ENCODE data around the gene EXD3.

EXD3 gene

DNA sequence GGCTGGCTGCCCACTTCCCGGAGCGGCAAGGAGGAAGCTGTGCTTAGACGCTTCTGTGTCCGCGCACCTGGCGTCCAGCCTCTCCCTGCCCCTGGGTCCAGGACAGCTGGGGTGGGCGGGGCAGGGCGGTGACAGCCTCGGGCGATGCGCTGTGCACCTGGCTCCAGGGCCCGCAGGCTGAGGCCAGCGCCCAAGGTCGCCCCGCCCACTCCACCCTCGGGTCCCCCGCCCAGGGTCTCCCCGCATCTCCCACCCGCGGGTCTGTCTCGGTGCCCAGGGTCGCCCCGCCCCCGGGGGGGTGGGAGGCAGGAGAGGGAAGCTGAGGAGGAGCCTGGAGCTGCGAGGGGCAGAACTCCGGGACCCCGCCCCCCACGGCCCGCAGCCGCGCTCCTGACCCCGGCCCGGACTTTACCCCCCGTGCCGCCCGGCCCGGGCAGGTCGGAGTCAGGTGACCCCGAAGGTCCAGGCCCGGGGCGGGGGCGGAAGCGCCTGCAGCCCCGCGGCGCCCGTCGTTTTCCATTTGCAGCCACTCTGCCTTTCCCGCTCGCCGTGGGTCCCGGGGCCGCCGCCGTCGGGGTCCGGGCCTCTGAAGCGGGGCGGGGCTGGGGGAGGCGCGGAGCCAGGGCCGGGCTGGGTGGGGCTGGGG is 18.4 kb upstream of the EXD3 start, which contains the start of gene ENTPD8:
TSS of gene ENTPD8 (minus strand) at position 69 of the 646 bp plus-strand sequence. CDS start 3,072 bp downstream, outside the sequence.
- no peak for TF ChIP-seq POLR2AphosphoS5 (IDR thresholded peaks at IDR 0.05; ENCODE audit: low read depth)
- no peak within 1 kb of the TSS for H3K27ac ChIP-seq (replicated peaks)
- H3K4me3 ChIP-seq (replicated peaks; ENCODE audit: insufficient read depth, low read length) = peak within 1 kb of the TSS; percentile 31
- no peak for DNase-seq (ENCODE audit: low read depth in 1 of 2, low spot score in 1 of 2)
- no peaks in the 10 kb centered on the region for H3K27me3 ChIP-seq (ENCODE audit: insufficient read depth, poor library complexity, severe bottlenecking)

DNA sequence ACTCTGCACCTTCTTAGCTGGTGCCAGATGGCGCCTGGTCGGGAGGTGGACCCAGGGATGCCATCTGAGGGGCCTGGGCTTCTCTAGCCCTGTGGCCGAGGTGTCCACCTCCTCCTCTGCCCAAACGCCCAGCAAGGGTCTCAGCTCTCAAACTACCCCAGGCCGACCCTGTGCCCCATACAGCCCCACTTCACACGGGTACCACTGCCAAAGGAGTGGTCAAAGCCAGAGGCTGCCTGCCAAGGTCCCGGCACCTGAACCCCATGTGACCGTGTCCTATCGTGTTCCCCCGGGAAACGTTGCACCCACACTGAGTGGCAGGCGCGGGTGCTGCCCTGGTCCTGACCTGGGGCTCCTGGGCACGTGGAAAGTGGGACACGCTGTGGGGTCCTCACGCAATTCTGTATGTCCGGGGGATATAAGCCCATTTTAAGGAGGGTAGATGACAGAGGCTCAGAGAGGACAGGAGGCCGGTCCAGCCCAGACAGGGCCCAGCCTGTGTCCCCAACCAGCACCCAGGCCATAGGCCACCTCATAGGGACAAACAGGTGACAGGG is 16.3 kb upstream of the EXD3 start:
- Histone ChIP-seq H3K4me3 (replicated peaks; ENCODE audit: insufficient read depth, low read length) (no peak overlapping the region), H3K27me3 (ENCODE audit: insufficient read depth, poor library complexity, severe bottlenecking) (no peaks in the 10 kb centered on the region), H3K27ac (replicated peaks) (no peak overlapping the region)
- TF ChIP-seq, protein P1, sequence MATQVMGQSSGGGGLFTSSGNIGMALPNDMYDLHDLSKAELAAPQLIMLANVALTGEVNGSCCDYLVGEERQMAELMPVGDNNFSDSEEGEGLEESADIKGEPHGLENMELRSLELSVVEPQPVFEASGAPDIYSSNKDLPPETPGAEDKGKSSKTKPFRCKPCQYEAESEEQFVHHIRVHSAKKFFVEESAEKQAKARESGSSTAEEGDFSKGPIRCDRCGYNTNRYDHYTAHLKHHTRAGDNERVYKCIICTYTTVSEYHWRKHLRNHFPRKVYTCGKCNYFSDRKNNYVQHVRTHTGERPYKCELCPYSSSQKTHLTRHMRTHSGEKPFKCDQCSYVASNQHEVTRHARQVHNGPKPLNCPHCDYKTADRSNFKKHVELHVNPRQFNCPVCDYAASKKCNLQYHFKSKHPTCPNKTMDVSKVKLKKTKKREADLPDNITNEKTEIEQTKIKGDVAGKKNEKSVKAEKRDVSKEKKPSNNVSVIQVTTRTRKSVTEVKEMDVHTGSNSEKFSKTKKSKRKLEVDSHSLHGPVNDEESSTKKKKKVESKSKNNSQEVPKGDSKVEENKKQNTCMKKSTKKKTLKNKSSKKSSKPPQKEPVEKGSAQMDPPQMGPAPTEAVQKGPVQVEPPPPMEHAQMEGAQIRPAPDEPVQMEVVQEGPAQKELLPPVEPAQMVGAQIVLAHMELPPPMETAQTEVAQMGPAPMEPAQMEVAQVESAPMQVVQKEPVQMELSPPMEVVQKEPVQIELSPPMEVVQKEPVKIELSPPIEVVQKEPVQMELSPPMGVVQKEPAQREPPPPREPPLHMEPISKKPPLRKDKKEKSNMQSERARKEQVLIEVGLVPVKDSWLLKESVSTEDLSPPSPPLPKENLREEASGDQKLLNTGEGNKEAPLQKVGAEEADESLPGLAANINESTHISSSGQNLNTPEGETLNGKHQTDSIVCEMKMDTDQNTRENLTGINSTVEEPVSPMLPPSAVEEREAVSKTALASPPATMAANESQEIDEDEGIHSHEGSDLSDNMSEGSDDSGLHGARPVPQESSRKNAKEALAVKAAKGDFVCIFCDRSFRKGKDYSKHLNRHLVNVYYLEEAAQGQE (IDR thresholded peaks at IDR 0.05; ENCODE audit: insufficient replicate concordance, low read depth) = no peak
- TF ChIP-seq GABPA (IDR thresholded peaks at IDR 0.05; ENCODE audit: low read depth) (no peak), POLR2AphosphoS5 (IDR thresholded peaks at IDR 0.05; ENCODE audit: low read depth) (no peak)
- TF ChIP-seq, protein P2, sequence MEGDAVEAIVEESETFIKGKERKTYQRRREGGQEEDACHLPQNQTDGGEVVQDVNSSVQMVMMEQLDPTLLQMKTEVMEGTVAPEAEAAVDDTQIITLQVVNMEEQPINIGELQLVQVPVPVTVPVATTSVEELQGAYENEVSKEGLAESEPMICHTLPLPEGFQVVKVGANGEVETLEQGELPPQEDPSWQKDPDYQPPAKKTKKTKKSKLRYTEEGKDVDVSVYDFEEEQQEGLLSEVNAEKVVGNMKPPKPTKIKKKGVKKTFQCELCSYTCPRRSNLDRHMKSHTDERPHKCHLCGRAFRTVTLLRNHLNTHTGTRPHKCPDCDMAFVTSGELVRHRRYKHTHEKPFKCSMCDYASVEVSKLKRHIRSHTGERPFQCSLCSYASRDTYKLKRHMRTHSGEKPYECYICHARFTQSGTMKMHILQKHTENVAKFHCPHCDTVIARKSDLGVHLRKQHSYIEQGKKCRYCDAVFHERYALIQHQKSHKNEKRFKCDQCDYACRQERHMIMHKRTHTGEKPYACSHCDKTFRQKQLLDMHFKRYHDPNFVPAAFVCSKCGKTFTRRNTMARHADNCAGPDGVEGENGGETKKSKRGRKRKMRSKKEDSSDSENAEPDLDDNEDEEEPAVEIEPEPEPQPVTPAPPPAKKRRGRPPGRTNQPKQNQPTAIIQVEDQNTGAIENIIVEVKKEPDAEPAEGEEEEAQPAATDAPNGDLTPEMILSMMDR (IDR thresholded peaks at IDR 0.05; ENCODE audit: insufficient read depth, low read length) = no peak
- no peak for DNase-seq (ENCODE audit: low read depth in 1 of 2, low spot score in 1 of 2)

DNA sequence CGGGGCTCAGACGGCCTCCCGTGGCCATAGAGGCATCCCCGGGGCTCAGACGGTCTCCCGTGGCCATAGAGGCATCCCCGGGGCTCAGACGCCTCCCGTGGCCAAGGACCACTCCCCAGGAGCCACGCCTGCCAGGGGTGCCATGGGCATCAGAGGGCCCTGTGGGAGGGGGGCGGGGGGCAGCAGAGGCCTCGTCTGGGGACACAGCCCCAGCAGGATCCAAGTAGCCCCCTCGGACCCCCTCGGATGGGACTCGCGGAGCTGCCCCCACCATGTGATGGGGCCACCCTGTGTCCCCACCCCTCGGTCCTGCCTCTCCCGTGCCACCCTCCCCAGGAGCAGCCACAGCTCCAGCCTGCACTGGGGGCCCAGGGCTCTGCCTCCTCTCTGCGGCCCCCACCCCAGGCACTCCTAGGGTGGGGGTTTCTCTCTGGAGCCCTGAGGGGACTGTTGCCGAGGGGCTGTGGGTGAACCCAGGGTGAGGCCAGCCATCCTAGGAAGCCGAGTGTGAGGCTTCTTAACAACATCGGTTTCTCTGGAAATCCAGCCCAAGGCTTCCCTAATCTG is 15.7 kb upstream of the EXD3 start:
- no peak overlapping the region for H3K4me3 ChIP-seq (replicated peaks; ENCODE audit: insufficient read depth, low read length)
- DNase-seq (ENCODE audit: low read depth in 1 of 2, low spot score in 1 of 2) = no peak
- H3K27ac ChIP-seq (replicated peaks) = no peak overlapping the region
- TF ChIP-seq SPI1 (IDR thresholded peaks at IDR 0.05; ENCODE audit: borderline replicate concordance, low read depth) (no peak), POLR2AphosphoS5 (IDR thresholded peaks at IDR 0.05; ENCODE audit: low read depth) (no peak)
- TF ChIP-seq, protein P2 (IDR thresholded peaks at IDR 0.05; ENCODE audit: insufficient read depth, low read length) = no peak
- TF ChIP-seq, protein P1 (IDR thresholded peaks at IDR 0.05; ENCODE audit: insufficient replicate concordance, low read depth) = no peak
- no peaks in the 10 kb centered on the region for H3K27me3 ChIP-seq (ENCODE audit: insufficient read depth, poor library complexity, severe bottlenecking)

DNA sequence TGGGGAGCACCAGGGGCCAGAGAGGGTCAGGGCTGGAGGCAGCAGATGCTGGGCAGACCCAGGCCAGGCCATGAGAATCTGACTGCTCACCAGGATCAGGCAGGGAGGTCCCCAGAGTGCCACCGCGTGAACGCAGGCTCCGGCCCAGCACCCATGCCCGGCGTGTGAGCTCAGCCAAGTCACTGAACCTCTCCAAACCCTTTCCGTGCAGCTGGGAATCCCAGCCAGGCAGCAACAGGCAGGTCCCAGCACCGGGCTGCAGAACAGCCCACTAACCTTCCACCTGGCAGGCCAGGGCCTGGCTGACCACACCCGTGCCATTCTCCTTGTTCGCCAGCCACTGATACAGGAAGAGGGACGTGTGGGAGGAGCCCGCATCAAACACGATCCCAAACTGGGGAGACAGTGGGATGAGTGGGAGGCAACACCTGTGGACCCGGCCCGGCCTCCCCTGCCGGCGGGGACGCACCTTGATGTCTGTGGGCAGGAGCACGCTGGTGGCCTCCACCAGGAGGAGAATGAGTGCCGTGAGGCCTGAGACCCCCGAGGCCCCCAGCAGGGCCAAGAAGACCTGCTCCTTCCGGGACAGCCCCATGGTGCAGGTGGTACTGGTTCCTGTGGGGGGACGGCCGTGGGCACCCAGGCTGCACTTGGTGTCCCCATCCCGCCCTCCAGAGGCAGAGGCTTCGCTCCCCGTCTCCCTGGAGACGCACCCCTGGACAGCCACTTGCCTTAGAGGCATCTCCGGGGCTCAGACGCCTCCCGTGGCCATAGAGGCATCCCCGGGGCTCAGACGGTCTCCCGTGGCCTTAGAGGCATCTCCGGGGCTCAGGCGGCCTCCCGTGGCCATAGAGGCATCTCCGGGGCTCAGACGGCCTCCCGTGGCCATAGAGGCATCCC is 15.0 kb upstream of the EXD3 start:
- Histone ChIP-seq H3K4me3 (replicated peaks; ENCODE audit: insufficient read depth, low read length) (no peak overlapping the region), H3K27me3 (ENCODE audit: insufficient read depth, poor library complexity, severe bottlenecking) (no peaks in the 10 kb centered on the region), H3K27ac (replicated peaks) (no peak overlapping the region)
- no peak for DNase-seq (ENCODE audit: low read depth in 1 of 2, low spot score in 1 of 2)
- no peak for TF ChIP-seq GABPA (IDR thresholded peaks at IDR 0.05; ENCODE audit: low read depth)

All from HL-60 (cell line).